Measurements from ENCODE around the gene C11orf97.
A peak's percentile ranks its signal among the peaks of the same experiment; 100 is the strongest.
"Not testable (repeated sequence)": the region's sequence is repeated elsewhere in the genome, so short reads cannot be mapped to it uniquely, and the experiment has no call there.

The C11orf97 gene

DNA sequence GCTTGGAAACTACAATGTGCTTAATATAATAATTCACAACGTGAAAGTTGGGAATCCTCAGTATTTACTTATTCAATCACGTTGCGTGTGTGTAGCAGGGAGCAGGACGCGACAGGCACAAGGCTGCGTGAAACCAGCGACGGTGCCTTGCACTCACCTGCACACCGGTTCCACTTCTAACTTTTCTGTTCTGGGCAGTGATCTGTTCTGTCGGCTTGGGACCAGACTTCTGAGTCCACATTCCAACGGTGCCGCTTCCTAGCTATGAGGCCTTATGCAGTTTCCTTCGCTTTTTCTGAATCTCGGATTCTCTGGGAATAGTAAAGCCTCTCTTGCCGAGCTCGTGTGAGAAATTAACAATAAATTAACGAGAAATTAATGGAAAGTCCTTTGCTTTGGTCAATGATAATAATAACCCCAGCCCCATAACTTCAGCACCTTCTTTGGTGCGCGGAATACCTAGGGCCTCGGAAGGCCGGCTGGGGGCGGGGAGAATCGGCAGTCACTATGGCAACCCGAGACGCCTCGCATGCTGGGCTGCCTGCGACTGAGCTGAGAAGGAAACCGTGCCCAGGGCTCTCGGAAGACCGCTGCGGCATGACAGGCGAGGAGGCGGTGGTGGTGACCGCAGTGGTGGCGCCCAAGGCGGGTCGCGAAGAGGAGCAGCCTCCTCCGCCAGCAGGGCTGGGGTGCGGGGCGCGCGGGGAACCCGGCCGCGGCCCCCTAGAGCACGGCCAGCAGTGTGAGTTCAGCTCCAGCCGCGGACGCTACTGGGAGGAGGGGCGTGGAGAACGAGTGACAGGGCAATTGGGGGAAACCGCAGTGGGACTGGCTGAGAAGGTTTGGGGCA is at the start of gene C11orf97:
TSS of gene C11orf97 (plus strand) at position 530 of the 850 bp plus-strand sequence. CDS start at position 598, 68 bp downstream.
- DNase-seq: peak; percentile 65

- no peak for DNase-seq
Observed at GRCh38 chr11:94469416-94469815, 42.8 kb upstream of the C11orf97 start.

GRCh38 chr11:94472916-94473799 is 39.1 kb upstream of the C11orf97 start:
- DNase-seq: peak; percentile 71

DNA sequence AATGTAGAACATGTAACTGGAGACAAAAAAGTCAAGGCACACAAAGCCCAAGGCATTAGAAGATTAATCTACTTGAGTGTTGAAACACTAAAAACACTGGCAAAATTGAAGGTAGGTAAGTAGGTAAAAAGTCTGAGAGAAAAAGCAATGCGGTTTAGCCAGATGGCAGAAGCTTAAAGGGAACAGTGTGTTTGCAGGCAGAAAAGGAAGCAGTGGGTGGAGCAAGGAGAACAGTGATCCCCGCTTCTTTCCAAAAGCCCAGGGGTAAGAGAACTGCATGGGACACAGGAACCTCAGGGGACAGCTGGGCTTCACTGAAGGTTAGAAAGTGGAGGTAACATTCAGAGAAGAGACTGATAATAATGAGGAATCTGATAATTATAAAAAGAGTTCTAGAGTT is 34.6 kb upstream of the C11orf97 start:
- peak; percentile 16 for DNase-seq

- DNase-seq: no peak
Observed at GRCh38 chr11:94481342-94481741, 30.9 kb upstream of the C11orf97 start.

DNA sequence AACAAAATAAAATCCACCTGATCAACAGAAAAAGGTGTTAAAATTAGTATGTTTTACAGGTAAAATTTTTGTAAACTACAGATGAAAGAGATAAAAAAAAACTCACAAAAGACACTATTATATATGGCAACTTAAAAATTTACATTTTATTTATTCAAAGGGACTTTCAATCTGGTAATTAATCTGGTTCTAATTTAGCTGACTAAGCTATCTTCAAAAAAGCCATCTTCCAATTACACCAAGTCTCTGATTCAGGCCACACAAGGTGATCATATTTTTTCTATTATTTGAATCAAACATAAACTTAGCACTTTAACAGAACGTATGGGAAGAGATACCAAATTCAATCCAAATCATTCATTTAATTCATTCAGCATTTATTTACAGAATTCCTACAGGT is 26.2 kb upstream of the C11orf97 start:
- no peak for DNase-seq

GRCh38 chr11:94493281-94494125 is 18.8 kb upstream of the C11orf97 start, which contains the start of the genes ANKRD49 and MRE11:
Gene ANKRD49 (plus strand): TSS chr11:94493984. CDS start chr11:94496694, 2,710 bp downstream.
Gene MRE11 (minus strand): TSS chr11:94493844. CDS start chr11:94492801, 1,043 bp downstream.
- peak; percentile 98 for DNase-seq

- DNase-seq: peak; percentile 68
Observed at GRCh38 chr11:94494126-94494680, 18.1 kb upstream of the C11orf97 start.

GRCh38 chr11:94500181-94500580 is 12.1 kb upstream of the C11orf97 start:
- no peak for DNase-seq

GRCh38 chr11:94501522-94501921 is 10.7 kb upstream of the C11orf97 start:
- DNase-seq: no peak

DNA sequence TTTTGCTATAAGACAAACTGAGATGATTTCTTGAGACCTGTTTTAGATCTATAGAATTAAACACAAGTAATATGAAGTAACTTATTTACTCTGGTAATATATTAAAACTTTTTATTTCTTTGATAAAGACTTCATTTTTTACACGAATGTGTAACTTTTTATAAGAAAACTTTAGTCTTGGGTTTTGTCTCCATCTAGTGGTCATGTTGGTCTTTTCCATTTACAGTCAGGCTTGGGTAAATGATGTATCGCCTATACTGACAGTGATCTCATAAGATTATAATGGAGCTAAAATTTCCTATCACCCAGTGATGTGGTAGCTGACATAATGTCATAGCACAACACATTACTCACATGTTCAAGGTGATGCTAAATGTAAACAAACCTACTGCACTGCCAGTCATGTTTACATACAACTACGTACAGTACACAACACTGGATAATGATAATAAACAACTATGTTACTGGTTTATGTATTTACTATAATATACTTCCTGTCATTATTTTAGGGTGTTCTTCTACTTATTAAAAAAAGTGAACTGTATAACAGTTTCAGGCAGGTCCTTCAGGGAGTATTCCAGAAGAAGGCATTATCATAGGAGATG is 7.5 kb upstream of the C11orf97 start:
- peak; percentile 81 for DNase-seq

DNA sequence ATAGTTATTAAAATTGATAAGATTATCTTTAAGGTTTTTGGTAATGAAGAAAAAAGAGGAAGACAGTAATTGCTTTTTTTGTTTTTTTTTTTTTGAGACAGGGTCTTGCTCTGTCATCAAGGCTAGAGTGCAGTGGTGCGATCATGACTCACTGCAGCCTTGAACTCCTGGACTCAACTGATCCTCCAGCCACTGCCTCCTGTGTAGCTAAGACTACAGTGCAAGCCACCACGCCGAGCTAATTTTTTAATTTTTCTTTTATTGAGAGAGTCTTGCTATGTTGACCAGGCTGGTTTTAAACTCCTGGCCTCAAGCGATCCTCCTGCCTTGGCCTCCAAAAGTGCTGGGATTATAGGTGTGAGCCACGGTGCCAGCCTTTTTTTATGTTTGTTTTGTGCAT is 5.7 kb upstream of the C11orf97 start:
- DNase-seq: not testable (repeated sequence)

GRCh38 chr11:94507485-94507884 is 4.8 kb upstream of the C11orf97 start:
- no peak for DNase-seq

GRCh38 chr11:94513091-94513490 is 830 bp downstream of the C11orf97 start:
- DNase-seq: no peak

DNA sequence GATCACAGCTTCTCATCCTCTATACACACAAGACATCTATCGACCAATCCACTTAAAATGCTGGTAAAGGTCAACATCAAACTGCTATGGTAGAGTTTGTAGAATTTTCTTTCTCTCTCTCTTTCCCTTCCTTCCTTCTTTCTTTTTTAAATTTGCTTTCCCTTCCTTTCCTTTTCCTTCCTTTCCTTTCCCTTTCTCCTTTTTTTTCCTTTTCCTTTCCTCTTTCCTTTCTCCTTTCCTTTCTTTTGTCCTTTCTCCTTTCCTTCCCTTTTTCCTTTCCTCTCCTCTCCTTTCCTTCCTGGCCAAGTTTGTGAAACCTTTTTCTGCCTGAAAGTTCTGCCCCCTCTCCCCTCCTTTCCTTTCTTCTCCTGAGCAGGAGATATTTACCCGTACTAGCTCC is 3.1 kb downstream of the C11orf97 start:
- DNase-seq: no peak

DNA sequence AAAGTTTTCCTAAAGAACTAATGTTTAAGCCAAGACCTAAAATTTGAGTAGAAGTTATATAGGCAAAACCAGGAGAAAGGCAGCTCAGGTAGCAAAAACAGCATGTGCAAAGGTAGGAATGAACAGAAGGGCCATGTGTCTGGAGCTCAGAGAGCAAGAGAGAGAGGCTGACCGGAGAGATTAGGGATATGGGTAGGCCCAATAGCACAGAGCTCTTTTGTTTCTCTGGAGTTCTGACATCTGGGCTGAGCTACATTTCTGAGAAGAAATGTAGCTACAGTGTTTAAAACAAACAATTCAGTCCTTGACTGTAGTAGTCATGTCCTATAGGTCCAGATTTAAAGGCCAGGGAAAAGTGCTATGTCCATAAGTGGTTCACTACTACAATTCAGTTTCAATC is 4.5 kb downstream of the C11orf97 start:
- no peak for DNase-seq

- no peak for DNase-seq
Observed at GRCh38 chr11:94518300-94518699, 6.0 kb downstream of the C11orf97 start.

DNA sequence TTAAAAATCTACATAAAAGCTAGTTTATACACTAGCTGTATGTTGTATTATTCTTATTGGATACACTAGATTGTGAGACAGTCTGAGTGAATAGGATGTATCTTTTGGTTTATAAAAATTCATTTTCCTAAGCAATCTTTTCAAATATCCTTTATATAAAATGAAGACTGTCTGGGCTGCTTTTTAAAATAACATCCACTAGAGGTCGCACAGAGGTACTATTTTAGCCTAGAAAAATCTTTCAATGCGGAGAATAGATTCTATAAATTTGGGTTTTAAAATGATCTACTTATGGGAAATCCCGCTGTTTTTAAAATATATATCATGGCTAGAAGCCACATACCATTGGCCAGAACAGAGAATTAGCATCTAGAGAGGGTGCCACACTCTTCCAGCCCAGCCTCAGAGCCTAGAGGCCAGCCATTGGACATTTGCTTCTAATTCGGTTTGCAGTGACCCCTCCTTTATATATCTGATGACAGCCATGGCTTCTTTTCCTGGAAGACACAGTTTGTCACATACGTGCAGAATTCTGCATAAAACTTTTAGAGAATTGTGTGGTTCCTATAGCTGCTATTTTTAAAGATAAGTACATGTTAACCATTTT is 7.3 kb downstream of the C11orf97 start:
- DNase-seq: peak; percentile 80

GRCh38 chr11:94521684-94522083 is 9.4 kb downstream of the C11orf97 start:
- peak; percentile 55 for DNase-seq

DNA sequence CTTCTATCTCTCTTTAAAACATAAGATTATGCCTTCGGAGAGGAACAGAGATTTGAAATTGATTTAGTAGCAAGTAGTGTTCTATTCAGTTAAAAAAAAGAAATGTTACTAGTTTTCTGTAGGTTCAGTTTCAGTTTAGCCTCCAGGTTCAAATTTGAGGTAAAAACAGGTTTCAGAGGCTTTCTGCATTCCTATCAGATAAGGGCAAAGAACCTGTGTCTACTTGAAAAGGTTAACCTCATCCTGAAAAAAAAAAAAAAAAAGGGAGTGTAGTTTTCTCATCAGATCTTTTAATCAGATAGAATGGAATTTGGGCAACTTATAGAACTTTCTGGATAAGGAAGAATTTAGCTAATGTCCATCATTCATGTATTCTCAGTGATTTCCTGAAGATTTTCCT is 12.1 kb downstream of the C11orf97 start:
- DNase-seq: no peak
